ENCODE results near the gene CABLES1.

The CABLES1 gene

DNA sequence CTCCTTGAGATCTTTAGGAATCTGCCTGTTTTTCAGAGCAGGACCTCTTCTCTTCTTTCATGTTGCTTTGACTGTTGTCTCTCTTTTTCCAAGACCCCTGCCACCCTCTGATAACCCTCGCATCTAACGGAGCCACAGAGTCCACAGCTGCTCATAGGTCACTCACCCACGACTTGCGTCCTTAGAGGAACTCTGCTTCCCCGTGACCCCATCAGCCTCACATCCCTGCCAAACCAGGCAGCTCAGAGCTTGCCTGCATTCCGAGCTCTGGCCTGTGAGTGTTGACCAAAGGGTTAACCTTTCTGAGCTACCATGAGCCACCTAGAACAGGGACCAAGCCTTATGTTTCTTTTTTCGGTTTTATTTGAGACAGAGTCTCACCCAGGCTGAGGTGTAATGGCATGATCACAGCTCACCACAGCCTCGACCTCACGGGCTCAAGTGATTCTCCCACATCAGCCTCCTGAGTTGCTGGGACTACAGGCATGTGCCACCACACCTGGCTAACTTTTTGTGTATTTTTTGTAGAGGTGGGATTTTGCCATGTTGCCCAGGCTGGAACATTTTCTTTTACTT, 36.4 kb downstream of the CABLES1 start:
- DNase-seq = no peak

DNA sequence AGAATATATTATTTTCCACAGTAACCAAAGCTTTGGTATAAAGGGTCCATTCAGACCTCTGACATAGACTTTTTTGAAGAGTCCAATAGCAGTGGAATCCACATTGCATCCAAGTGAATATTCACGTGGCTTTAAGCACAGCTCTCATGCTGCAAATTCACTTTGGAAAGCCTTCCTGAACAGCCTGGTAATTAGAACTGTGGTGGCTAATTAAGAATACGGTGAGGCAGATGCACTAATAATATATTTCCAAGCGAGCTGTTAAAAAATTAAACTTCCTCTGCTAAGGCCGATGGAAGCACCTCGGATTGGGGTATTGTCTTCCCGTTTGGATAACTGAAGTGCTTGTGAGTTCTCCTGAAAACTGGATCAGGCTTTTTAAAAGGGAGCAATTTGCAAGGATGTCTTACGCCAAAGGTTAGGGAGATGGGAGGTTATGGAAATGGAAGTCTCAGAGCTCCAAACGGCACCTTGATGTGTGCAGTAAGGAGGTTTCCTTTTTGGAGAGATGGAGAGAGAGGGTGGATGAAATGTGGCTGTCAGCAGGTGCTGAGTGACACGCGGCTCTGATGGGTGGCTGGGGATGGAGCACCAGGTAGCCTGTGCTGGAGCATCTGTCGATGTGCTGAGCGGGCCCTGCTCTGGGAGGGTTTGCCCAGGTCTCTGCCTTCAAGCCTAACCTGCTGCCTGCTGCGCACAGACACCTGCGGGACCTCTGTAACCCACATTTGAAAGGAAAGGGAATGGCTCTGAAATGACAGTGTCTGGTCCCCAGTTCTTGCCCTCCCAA, 37.5 kb downstream of the CABLES1 start:
- DNase-seq = no peak

GRCh38 chr18:23173912-23174311, 38.6 kb downstream of the CABLES1 start:
- DNase-seq = no peak

DNA sequence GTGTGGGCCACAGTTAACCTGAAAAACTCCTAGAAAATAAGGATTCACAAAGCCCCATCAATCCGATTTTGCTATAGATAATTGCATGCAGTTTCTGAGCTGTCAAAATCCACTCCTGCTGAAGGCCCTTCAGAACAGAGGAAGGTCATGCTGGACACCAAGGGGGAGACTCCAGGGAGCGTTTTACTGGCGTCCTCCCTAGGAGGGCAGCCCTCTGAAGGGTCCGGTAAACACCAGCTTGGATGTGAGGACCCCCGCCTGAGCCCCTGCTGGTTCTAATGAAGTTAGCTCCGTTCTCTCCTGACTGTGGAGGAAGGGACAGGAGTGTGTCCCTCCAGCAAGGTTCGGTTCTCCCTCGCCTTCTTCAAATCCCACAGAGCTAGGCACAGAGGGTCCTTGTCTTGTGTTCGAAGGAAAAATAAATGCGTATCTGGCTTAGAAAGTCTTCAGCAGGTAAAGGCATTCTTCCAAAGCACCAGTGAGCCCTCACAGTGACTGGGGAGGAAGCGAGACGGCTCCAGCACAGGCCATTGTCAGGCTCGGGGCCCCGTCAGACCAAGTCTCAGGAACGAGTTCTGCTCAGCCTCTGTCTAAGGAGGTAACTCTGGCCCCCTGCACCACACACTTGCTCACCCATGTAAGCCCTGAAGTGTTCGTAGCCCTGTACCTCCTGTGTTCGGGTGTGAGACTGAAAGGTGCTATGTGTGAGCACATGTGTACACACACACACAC, 41.6 kb downstream of the CABLES1 start:
- no peak for DNase-seq

- no peak for DNase-seq
Measured at GRCh38 chr18:23177433-23178072, 42.3 kb downstream of the CABLES1 start.

GRCh38 chr18:23178201-23178600, 42.9 kb downstream of the CABLES1 start:
- DNase-seq = no peak

GRCh38 chr18:23178661-23179081, 43.4 kb downstream of the CABLES1 start:
- DNase-seq = peak; percentile 69

- DNase-seq = no peak
Measured at GRCh38 chr18:23179416-23179815, 44.1 kb downstream of the CABLES1 start.

- DNase-seq = peak; percentile 28
Measured at GRCh38 chr18:23181547-23181946, 46.3 kb downstream of the CABLES1 start.

- DNase-seq = no peak
Measured at GRCh38 chr18:23182606-23183005, 47.3 kb downstream of the CABLES1 start.

DNA sequence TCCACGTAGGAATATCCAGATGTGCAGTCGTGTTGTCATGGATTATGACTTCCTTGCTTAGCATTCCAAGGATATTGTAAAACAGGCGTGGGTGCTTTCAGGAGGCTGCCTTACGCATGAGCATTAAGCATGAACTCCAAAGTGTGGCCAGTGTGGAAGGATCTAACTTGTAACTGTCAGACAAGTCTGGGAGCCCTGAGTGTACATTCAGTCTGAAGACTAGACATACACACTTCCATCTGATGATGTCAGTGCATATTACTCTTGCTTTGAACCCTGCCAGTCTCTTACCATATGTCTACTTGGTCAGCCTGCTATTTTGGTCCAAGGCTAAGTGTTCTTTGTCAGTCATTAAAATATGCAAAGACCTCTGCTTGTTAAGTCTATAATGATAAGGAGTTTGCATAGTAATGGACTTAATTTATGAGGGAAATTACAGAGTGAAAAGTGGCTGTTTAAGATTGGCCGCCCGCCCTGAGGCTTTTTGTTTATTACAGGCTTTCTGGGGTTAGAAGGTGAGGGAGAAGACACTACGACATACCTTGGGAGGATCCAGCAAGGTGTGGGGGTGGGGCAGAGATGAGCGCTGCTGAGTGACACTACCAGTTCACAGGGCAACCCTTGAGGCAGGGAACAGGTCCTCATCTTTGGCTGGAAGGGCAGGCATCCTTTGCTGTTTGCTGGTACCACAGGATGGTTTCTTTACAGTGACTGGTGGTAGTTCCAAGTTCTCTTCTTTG, 48.3 kb downstream of the CABLES1 start:
- no peak for DNase-seq

GRCh38 chr18:23186781-23187180, 51.5 kb downstream of the CABLES1 start:
- no peak for DNase-seq

DNA sequence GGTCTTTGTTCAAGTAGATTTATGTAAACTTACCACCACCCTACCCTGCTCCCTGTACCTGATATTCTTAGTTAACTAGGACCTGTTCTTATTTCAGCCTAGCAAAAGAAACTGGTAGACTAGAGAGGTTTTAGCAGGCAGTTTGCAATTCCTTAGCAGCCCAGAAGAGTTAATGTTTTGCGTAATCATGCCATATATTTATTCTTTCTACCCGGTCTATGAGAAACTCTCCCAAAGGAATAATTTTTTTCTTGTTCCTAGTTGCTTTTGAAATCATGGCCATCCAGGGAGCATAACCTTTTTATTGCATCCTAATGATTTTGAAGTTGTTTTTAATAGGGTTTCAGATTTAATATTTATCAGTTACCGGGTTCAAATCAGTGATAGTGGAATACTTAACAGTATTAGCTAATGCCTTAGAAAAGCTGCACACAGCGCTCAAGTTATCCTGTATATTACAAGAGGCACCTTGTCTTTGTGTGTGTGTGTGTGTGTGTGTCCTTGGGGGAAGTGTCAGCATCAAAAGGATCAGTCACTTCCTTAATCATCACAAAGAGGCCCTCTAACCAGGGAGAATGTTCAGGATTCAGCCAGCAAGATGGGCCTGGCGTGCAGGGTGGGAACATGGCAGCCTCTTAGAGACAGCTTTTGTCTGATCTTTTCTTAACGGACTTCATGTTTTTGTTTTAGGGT, 52.9 kb downstream of the CABLES1 start:
- no peak for DNase-seq

DNA sequence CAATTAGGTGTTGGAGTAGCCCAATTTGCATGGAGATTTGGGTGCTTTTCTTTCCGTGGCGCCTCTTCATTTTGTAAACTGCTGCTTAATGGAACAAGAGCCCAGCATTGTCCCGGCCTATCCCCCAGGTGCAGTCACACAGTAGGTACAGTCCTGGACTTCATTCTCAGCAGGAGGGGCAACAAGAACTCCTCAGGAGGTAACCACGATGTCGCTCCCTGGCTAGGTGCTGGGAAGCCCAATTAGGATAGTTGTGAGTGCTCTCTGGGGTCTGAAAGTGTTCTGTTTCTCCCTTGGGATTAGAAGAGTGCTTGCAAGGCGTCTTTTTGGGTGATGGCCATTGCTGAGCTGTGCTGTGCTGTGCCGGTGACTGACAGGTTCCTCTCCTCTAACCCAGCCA, 53.8 kb downstream of the CABLES1 start:
- no peak for DNase-seq

DNA sequence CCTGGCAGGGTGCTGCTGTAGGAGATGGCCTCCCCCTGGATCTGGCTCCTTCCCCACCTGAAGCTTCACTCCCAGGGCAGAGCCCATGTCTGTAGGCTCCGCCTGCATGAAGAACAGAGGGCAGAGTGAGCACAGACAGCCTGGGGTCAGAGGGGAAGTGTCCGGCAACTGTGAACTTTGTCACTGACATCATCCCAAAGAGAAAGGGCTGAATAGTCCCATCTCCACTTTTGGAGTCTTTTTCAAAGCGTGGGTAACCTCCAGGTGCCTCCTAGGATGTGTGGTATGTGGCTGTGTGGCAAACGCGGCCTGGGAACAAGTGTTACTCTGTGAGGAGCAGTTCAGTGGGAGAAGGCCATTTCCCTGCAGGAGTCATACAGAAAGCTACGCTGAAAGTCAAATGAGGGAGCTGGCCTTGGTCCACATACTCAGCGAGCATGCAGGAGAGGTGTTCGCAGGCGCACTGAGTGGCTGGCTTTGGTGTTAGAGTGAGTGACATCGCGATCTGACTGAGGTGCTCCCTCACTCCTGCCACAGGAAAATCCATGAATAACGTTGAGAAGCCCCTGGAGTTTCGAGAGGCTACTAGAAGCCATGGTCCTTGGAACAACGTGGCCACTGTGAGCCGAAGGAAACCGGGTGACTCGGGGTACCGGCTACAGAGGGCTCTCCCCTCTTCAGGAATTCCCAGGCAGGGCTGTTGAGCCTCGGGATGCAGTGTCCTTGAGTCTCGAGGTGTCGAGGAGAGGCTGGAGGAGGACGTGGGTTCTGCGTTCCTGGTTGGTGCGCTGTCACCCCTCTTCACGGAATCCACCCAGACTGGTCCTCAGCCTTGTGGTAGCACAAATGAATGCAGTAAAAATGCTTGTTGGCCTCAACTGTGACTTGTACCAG, 54.7 kb downstream of the CABLES1 start:
- DNase-seq = peak; percentile 28

GRCh38 chr18:23191232-23191631, 55.9 kb downstream of the CABLES1 start:
- no peak for DNase-seq

DNA sequence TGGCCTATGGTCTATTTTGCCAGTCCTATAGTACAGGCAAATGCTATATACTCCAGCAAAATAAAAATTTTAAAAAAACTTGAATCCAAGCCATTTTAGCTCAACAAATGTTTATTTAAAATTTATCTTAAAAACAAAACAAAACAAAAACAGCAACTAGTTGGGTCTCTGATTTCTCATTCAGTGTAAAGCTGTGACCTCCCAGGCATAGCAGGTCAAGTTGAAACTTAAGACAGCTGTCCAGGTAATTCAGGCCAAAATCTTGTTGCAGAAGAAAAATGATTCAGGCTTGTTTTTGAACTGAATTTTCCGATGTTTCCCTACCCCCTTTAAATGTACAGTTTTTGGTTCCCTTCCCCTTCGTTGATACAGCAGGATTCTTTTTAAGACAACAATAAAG, 58.5 kb downstream of the CABLES1 start:
- no peak for DNase-seq

DNA sequence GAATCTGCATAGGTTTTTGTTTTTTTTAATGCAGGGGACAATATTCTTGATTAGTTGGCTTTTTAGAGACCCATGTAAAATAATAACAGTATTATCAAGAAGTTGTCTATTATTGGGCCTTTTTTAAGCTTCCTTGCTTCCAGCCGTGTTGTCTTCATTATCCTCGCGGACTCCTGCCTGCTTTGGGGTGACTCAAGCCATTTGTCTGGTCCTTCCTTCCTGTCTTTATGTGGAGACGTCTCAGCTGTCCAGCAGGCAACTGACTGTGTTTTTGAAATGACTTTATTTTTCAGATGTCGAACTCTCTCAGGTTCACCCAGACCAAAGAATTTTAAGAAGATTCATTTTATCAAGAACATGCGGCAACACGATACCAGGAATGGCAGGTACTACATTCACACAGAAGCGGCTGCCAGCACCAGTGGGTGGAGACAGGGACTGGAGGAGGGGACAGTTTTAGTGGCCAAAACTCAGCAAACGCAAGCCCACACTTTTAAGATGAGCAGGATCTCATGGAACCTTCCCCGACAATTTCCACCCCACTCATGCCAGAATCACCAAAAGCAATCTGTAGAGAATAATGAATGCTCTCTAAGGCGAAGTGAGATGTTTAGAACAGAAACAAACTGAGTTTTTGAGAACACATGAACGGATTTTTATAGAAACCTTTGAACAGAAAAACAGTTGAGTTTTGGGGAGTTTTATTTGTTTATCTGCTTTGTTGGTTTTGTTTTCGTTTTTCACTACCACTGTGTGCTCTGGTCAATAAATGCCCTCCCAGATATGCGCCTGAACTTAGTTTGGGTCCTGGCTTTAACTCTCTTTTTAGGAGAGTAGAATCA, 59.1 kb downstream of the CABLES1 start:
- no peak for DNase-seq

- no peak for DNase-seq
Measured at GRCh38 chr18:23194997-23195957, 60.0 kb downstream of the CABLES1 start.

Data from DMS79 (cell line).